ENCODE results near the gene RCAN2. TPM values are rescaled to one million over a fixed set of nuclear protein-coding genes. Genes with fewer than 3 reads are reported as not detected.
A peak's percentile ranks its signal among the peaks of the same experiment; 100 is the strongest.

RCAN2 gene
- polyA plus RNA-seq, 1 donor from 2014 or later: 37.4 TPM

DNA sequence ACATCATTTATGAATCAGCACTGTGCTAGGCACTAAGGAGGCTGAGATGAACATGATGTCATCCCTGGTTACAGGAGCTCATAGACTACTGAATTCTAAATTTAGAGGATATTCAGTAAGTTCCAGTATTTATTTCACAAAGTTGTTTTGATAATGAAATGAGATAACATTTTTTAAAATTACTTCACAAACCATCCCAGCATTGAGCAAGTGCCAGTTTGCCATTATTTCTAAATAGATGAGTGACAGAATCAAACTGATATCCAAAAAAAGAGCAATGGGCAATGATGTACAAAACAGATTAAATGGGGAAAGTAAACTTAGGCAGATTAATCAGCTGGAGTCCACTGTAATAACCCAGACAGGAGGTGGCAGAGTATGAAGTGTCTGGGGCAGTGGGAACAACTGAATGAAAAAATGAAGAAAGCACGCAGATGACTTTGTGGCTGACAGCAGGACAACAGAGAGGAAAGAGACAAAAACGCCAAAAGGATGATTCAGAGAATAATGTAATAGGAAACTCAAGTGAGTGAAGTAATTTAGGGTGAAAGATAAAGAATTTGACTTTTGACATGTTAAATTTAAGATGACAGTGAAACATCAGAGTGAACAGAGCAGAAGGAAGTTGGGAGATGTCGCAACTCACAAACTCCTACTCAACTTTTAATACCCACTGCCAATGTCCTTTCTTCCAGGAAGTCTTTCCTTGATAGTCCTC lies 70.2 kb downstream of the RCAN2 start:
- no peaks in the 10 kb centered on the region for H3K79me2 ChIP-seq (replicated peaks; ENCODE audit: insufficient read depth, low read length)
- no peak overlapping the region for H3K9ac ChIP-seq (ENCODE audit: low read length)
- no peak overlapping the region for H2AFZ ChIP-seq (ENCODE audit: low read depth, low read length)
- no peaks in the 10 kb centered on the region for H3K9me3 ChIP-seq (ENCODE audit: low read length)
- TF ChIP-seq RAD21 (conservative IDR thresholded peaks at IDR 0.05) (no peak), MXI1 (conservative IDR thresholded peaks at IDR 0.05; ENCODE audit: poor library complexity, severe bottlenecking) (no peak), EP300 (conservative IDR thresholded peaks at IDR 0.05; ENCODE audit: poor library complexity, severe bottlenecking) (no peak), POLR2AphosphoS5 (IDR thresholded peaks at IDR 0.05) (no peak), SMC3 (conservative IDR thresholded peaks at IDR 0.05; ENCODE audit: poor library complexity) (no peak), CTCF (IDR thresholded peaks at IDR 0.05; ENCODE audit: poor library complexity, severe bottlenecking) (no peak), EZH2 (IDR thresholded peaks at IDR 0.05; ENCODE audit: borderline replicate concordance, insufficient read depth, low read length, poor library complexity, severe bottlenecking) (no peak), TAF1 (IDR thresholded peaks at IDR 0.05; ENCODE audit: low read depth) (no peak)
- TF ChIP-seq, protein P1, sequence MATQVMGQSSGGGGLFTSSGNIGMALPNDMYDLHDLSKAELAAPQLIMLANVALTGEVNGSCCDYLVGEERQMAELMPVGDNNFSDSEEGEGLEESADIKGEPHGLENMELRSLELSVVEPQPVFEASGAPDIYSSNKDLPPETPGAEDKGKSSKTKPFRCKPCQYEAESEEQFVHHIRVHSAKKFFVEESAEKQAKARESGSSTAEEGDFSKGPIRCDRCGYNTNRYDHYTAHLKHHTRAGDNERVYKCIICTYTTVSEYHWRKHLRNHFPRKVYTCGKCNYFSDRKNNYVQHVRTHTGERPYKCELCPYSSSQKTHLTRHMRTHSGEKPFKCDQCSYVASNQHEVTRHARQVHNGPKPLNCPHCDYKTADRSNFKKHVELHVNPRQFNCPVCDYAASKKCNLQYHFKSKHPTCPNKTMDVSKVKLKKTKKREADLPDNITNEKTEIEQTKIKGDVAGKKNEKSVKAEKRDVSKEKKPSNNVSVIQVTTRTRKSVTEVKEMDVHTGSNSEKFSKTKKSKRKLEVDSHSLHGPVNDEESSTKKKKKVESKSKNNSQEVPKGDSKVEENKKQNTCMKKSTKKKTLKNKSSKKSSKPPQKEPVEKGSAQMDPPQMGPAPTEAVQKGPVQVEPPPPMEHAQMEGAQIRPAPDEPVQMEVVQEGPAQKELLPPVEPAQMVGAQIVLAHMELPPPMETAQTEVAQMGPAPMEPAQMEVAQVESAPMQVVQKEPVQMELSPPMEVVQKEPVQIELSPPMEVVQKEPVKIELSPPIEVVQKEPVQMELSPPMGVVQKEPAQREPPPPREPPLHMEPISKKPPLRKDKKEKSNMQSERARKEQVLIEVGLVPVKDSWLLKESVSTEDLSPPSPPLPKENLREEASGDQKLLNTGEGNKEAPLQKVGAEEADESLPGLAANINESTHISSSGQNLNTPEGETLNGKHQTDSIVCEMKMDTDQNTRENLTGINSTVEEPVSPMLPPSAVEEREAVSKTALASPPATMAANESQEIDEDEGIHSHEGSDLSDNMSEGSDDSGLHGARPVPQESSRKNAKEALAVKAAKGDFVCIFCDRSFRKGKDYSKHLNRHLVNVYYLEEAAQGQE (IDR thresholded peaks at IDR 0.05; ENCODE audit: borderline replicate concordance): no peak
- H3K27ac ChIP-seq (ENCODE audit: low read length): no peak overlapping the region
- H3K36me3 ChIP-seq (ENCODE audit: insufficient read depth, low read length): no peaks in the 10 kb centered on the region
- no peaks in the 10 kb centered on the region for H3F3A ChIP-seq (ENCODE audit: insufficient read depth, low read length, poor library complexity, severe bottlenecking)
- no peaks in the 10 kb centered on the region for H4K20me1 ChIP-seq (ENCODE audit: insufficient read depth)
- H3K27me3 ChIP-seq (ENCODE audit: insufficient read depth, low read depth, low read length): no peaks in the 10 kb centered on the region
- H3K4me3 ChIP-seq (ENCODE audit: low read length): no peak overlapping the region
- no peak overlapping the region for H3K4me2 ChIP-seq (ENCODE audit: low read length)
- no peaks in the 10 kb centered on the region for H3K9me2 ChIP-seq (ENCODE audit: insufficient read depth, low read length)

- Histone ChIP-seq H3K9me3 (ENCODE audit: low read length) (no peaks in the 10 kb centered on the region), H3K9me2 (ENCODE audit: insufficient read depth, low read length) (no peaks in the 10 kb centered on the region), H4K20me1 (ENCODE audit: insufficient read depth) (no peaks in the 10 kb centered on the region), H3F3A (ENCODE audit: insufficient read depth, low read length, poor library complexity, severe bottlenecking) (no peaks in the 10 kb centered on the region), H3K36me3 (ENCODE audit: insufficient read depth, low read length) (no peaks in the 10 kb centered on the region), H3K27ac (ENCODE audit: low read length) (no peak overlapping the region), H3K9ac (ENCODE audit: low read length) (no peak overlapping the region), H2AFZ (ENCODE audit: low read depth, low read length) (no peak overlapping the region), H3K27me3 (ENCODE audit: insufficient read depth, low read depth, low read length) (no peaks in the 10 kb centered on the region), H3K4me3 (ENCODE audit: low read length) (no peak overlapping the region), H3K79me2 (replicated peaks; ENCODE audit: insufficient read depth, low read length) (no peaks in the 10 kb centered on the region), H3K4me2 (ENCODE audit: low read length) (no peak overlapping the region)
- TF ChIP-seq TAF1 (IDR thresholded peaks at IDR 0.05; ENCODE audit: low read depth): no peak
- peak; percentile 89 for TF ChIP-seq SMC3 (conservative IDR thresholded peaks at IDR 0.05; ENCODE audit: poor library complexity)
- TF ChIP-seq CTCF (IDR thresholded peaks at IDR 0.05; ENCODE audit: poor library complexity, severe bottlenecking): peak; percentile 78
- peak; percentile 84 for TF ChIP-seq RAD21 (conservative IDR thresholded peaks at IDR 0.05)
- TF ChIP-seq EZH2 (IDR thresholded peaks at IDR 0.05; ENCODE audit: borderline replicate concordance, insufficient read depth, low read length, poor library complexity, severe bottlenecking): no peak
Observed at GRCh38 chr6:46419576-46420002, 71.7 kb downstream of the RCAN2 start.
